ENCODE results near the gene MEG3. TPM values are rescaled to one million over a fixed set of nuclear protein-coding genes. Genes with fewer than 3 reads are reported as not detected.

Gene MEG3
- total RNA-seq, 2 experiments from 2014 or later = not detected

- Mint-ChIP-seq H3K4me1 (ENCODE audit: low read depth) (no peaks in the 10 kb centered on the region), H3K27ac (no peak overlapping the region), H3K27me3 (ENCODE audit: low read depth) (peaks cover 5% of the 10 kb centered on the region), H3K4me3 (no peak overlapping the region), H3K36me3 (ENCODE audit: low read depth) (no peaks in the 10 kb centered on the region), H3K9me3 (ENCODE audit: insufficient read depth) (no peaks in the 10 kb centered on the region)
- ATAC-seq (no peak), DNase-seq (no peak)
- ChIA-PET POLR2A (no interaction called here), CTCF (no interaction called here)
Measured at GRCh38 chr14:100832311-100832960, 6.5 kb downstream of the MEG3 start.

- DNase-seq (no peak), ATAC-seq (no peak)
- Mint-ChIP-seq H3K36me3 (ENCODE audit: low read depth) (no peaks in the 10 kb centered on the region), H3K4me3 (no peak overlapping the region), H3K27ac (no peak overlapping the region), H3K27me3 (ENCODE audit: low read depth) (peaks cover 3% of the 10 kb centered on the region), H3K9me3 (ENCODE audit: insufficient read depth) (no peaks in the 10 kb centered on the region), H3K4me1 (ENCODE audit: low read depth) (no peaks in the 10 kb centered on the region)
- ChIA-PET POLR2A (no interaction called here), CTCF (no interaction called here)
Measured at GRCh38 chr14:100834082-100834793, 8.3 kb downstream of the MEG3 start.

DNA sequence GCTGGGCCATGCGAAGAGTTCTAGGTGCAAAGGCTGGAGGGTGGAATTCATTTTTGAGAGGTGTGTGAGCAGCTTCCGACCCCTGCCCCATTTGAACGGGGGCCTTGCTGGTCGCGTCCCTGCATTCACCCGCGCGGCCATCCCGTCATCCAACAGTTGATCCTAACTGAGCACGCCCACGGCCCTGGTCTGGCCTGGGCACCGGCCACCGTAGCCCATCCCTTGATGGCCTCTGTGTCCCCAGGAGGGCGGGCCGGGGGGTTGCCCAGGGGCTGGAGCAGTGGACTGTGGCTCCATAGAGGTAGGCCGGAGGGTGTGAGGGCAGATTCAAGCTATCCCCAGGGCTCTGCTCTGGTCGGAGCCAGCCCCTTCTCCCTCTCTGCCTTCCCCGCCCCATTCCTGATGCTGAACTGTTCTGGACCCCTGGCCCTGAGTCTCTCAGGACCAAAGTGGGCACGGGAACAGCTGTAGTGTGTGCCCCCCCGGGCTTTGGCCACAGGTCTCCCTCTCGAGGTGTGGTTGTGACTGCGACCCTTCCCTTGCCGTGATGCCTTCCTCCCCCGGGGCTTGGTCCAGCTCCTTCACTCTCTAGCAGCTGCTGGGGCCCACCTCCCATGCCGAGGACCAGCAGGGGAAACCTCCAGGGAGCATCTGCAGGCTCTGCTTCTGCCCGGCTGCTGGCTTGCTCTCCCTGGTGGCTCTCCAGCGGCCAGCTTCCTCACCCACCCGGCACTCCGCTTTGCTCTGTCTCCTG is 9.1 kb downstream of the MEG3 start:
- Mint-ChIP-seq H3K27ac (no peak overlapping the region), H3K27me3 (ENCODE audit: low read depth) (no peaks in the 10 kb centered on the region), H3K4me3 (no peak overlapping the region), H3K4me1 (ENCODE audit: low read depth) (no peaks in the 10 kb centered on the region), H3K9me3 (ENCODE audit: insufficient read depth) (no peaks in the 10 kb centered on the region), H3K36me3 (ENCODE audit: low read depth) (no peaks in the 10 kb centered on the region)
- DNase-seq (no peak), ATAC-seq (no peak)
- ChIA-PET CTCF (no interaction called here), POLR2A (no interaction called here)

GRCh38 chr14:100835548-100836310 is 9.8 kb downstream of the MEG3 start:
- no peak overlapping the region for H3K4me3 Mint-ChIP-seq
- ATAC-seq (no peak), DNase-seq (no peak)
- H3K9me3 Mint-ChIP-seq (ENCODE audit: insufficient read depth) = no peaks in the 10 kb centered on the region
- ChIA-PET CTCF (no interaction called here), POLR2A (no interaction called here)
- H3K27ac Mint-ChIP-seq = no peak overlapping the region
- no peaks in the 10 kb centered on the region for H3K4me1 Mint-ChIP-seq (ENCODE audit: low read depth)
- no peaks in the 10 kb centered on the region for H3K36me3 Mint-ChIP-seq (ENCODE audit: low read depth)
- H3K27me3 Mint-ChIP-seq (ENCODE audit: low read depth) = no peaks in the 10 kb centered on the region

- POLR2A ChIA-PET = no interaction called here
- no peaks in the 10 kb centered on the region for H3K9me3 Mint-ChIP-seq (ENCODE audit: insufficient read depth)
- CTCF ChIA-PET = no interaction called here
Measured at GRCh38 chr14:100836311-100836805, 10.4 kb downstream of the MEG3 start.

DNA sequence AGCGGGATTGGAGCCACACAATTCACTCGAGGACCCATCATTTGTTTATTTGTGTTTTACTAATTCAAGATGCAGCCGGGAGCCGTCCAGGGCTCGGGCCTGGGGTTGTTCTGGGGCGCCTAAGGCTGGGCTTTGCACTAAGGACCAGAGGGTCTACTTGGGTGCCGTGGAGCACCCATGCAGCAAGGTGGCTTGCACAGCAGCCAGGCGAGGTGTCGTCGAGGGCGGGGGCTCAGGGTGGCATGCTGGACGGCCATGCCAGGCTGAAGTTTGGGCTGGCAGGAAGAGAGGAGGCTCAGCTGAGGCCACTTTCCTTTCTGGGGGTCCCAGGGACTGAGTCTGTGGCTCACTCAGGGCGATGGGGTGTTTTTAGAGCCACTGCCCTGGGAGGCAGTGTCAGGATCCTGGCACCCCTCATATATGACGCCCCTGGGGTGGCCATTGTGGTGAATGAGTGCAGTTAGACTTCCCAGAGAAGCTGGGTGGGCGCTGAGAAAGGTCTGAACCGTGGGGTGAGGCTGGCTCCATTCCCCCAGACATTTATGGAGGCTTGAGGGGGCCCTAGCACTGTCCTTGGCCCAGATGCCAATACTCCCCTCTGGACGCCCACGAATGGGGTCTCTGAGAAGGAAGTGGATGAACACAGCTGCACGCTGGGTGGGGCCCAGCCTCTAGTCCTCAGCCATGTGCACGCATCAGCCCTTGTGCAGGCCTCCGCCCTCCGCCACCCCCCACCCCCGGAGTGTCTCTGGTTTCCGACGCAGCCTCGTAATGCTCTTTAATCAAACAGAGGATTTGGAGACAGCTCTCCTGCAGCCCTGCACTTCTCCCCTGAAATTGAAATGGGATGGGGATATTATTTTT is 11.3 kb downstream of the MEG3 start:
- Mint-ChIP-seq H3K4me1 (ENCODE audit: low read depth) (no peaks in the 10 kb centered on the region), H3K36me3 (ENCODE audit: low read depth) (no peaks in the 10 kb centered on the region), H3K4me3 (no peak overlapping the region), H3K27me3 (ENCODE audit: low read depth) (no peaks in the 10 kb centered on the region), H3K27ac (no peak overlapping the region), H3K9me3 (ENCODE audit: insufficient read depth) (no peaks in the 10 kb centered on the region)
- no peak for DNase-seq
- ATAC-seq = no peak
- ChIA-PET POLR2A (no interaction called here), CTCF (no interaction called here)

More at GRCh38 chr14:100836311-100836805, 10.4 kb downstream of the MEG3 start:
- no peak overlapping the region for H3K27ac Mint-ChIP-seq
- no peak overlapping the region for H3K4me3 Mint-ChIP-seq
- ATAC-seq = no peak
- H3K4me1 Mint-ChIP-seq (ENCODE audit: low read depth) = no peaks in the 10 kb centered on the region
- no peaks in the 10 kb centered on the region for H3K36me3 Mint-ChIP-seq (ENCODE audit: low read depth)
- no peak for DNase-seq
- H3K27me3 Mint-ChIP-seq (ENCODE audit: low read depth) = no peaks in the 10 kb centered on the region

- no peaks in the 10 kb centered on the region for H3K9me3 Mint-ChIP-seq (ENCODE audit: insufficient read depth)
- H3K27me3 Mint-ChIP-seq (ENCODE audit: low read depth) = no peaks in the 10 kb centered on the region
- no peak for DNase-seq
- no peaks in the 10 kb centered on the region for H3K36me3 Mint-ChIP-seq (ENCODE audit: low read depth)
- no peak overlapping the region for H3K4me3 Mint-ChIP-seq
- H3K27ac Mint-ChIP-seq = no peak overlapping the region
- H3K4me1 Mint-ChIP-seq (ENCODE audit: low read depth) = no peaks in the 10 kb centered on the region
- ATAC-seq = no peak
- ChIA-PET CTCF (no interaction called here), POLR2A (no interaction called here)
Measured at GRCh38 chr14:100837805-100838350, 12.0 kb downstream of the MEG3 start.

DNA sequence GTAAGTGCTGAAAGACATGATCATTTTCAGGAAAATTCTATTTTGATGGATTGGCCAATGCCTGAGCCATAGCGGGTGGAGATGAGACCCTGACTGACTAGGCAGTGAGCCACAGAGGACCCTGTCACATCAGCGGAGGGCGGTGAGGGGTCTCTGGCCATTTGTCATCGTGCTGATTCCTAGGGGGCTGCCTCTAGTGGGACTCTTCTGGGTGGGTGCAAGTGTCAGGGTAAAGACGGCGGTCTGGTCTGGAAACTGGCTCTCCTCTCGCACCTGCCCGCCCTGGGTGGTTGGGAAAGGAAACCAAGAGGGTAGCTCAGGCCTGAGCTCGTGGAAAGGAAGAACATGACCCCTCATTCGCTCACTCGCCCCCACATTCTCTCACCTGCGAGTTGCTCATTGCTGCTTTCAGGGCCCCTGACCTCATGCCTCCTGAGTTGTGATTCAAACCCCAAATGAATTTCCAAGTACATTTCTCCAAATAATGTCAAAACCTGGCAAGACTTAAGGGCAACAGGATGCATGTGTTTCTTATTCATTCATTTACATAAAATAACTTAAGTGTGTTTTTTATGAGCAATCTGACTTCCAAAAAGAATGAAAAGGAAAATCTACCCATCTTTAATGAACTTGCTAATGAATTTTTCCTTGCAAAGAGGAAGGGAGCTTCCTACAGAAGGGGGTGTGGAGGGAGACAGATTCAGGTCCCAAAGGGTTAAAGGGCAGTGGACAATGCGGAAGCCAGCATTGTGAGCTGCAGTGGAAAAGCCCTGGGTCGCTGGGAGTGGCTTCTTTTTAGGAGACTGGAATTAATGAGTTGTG is 12.8 kb downstream of the MEG3 start:
- Mint-ChIP-seq H3K4me1 (ENCODE audit: low read depth) (peaks cover 6% of the 10 kb centered on the region), H3K9me3 (ENCODE audit: insufficient read depth) (no peaks in the 10 kb centered on the region), H3K27ac (no peak overlapping the region), H3K27me3 (ENCODE audit: low read depth) (no peaks in the 10 kb centered on the region), H3K36me3 (ENCODE audit: low read depth) (no peaks in the 10 kb centered on the region), H3K4me3 (no peak overlapping the region)
- POLR2A ChIA-PET = no interaction called here
- CTCF ChIA-PET = no interaction called here
- ATAC-seq (no peak), DNase-seq (no peak)

- no peak overlapping the region for H3K27ac Mint-ChIP-seq
- H3K9me3 Mint-ChIP-seq (ENCODE audit: insufficient read depth) = no peaks in the 10 kb centered on the region
- ATAC-seq = no peak
- H3K27me3 Mint-ChIP-seq (ENCODE audit: low read depth) = no peaks in the 10 kb centered on the region
- DNase-seq = no peak
- no peaks in the 10 kb centered on the region for H3K36me3 Mint-ChIP-seq (ENCODE audit: low read depth)
- peaks cover 8% of the 10 kb centered on the region for H3K4me1 Mint-ChIP-seq (ENCODE audit: low read depth)
- POLR2A ChIA-PET = no interaction called here
- CTCF ChIA-PET = no interaction called here
- H3K4me3 Mint-ChIP-seq = no peak overlapping the region
Measured at GRCh38 chr14:100839315-100839585, 13.3 kb downstream of the MEG3 start.

DNA sequence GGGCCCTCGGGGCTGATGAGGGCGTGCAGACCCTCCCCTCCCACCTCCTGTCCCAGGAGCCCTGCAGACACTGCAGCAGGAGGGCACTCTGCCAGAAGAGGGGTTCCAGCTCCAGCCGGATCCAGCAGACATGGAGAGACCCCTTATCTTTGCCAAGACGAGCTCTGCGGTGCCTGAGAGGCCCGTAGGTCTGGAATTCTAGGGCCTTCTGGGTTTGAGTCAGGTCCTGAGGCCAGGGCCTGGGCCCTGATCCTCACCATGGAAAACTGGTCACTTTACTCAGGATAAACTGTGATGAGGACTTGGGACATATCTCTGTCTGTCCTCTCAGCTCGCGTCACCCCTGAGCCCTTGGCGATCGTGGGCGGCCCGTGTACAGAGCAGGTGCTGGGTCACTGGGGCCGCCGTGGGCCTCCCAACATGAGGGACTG is 13.8 kb downstream of the MEG3 start:
- H3K27ac Mint-ChIP-seq = no peak overlapping the region
- ChIA-PET POLR2A (no interaction called here), CTCF (no interaction called here)
- no peaks in the 10 kb centered on the region for H3K27me3 Mint-ChIP-seq (ENCODE audit: low read depth)
- ATAC-seq = no peak
- DNase-seq = no peak
- no peak overlapping the region for H3K4me3 Mint-ChIP-seq
- H3K36me3 Mint-ChIP-seq (ENCODE audit: low read depth) = no peaks in the 10 kb centered on the region
- peaks cover 12% of the 10 kb centered on the region for H3K4me1 Mint-ChIP-seq (ENCODE audit: low read depth)
- no peaks in the 10 kb centered on the region for H3K9me3 Mint-ChIP-seq (ENCODE audit: insufficient read depth)

Data from activated CD8-positive, alpha-beta T cell treated with anti-CD3 and anti-CD28 coated beads, Interleukin-2, amount 10 ng/mL, durations not matched to agents 7 days and 5 days (primary cell).